KOPT-K1 (cell line): ENCODE data around the gene TMEM82.

Experiments used
- H3K27ac ChIP-seq: fragments of 200-600 bp; sonication (generic); 2 replicates; pipeline ENCODE4 v1.5.1; 2016; ENCODE audit warnings: antibody characterized with exemption, mild to moderate bottlenecking, low read depth, low read length; ENCODE audit not compliant: poor library complexity, severe bottlenecking
- H3K36me3 ChIP-seq: fragments of 200-600 bp; sonication (generic); 2 replicates; pipeline ENCODE4 v1.5.1; 2017; ENCODE audit warnings: antibody characterized with exemption, mild to moderate bottlenecking, low read length, moderate library complexity; ENCODE audit not compliant: insufficient read depth
- H3K9me3 ChIP-seq: fragments of 200-600 bp; sonication (generic); 2 replicates; pipeline ENCODE4 v1.5.1; 2017; ENCODE audit warnings: antibody characterized with exemption, low read length, mild to moderate bottlenecking; ENCODE audit not compliant: insufficient read depth, poor library complexity, severe bottlenecking

The TMEM82 gene

GRCh38 chr1:15709226-15709625 lies 33.1 kb upstream of the TMEM82 start:
- no peak overlapping the region for H3K27ac ChIP-seq
- H3K36me3 ChIP-seq: peaks cover 11% of the 10 kb centered on the region; the same call in 1 of the 2 replicates
- H3K9me3 ChIP-seq: no peaks in the 10 kb centered on the region

- H3K9me3 ChIP-seq: no peaks in the 10 kb centered on the region
- H3K27ac ChIP-seq: no peak overlapping the region
- peaks cover 17% of the 10 kb centered on the region; the same call in 1 of the 2 replicates for H3K36me3 ChIP-seq
Observed at GRCh38 chr1:15712168-15712567, 30.1 kb upstream of the TMEM82 start.

GRCh38 chr1:15714406-15715136 lies 27.7 kb upstream of the TMEM82 start:
- Histone ChIP-seq H3K27ac (no peak overlapping the region), H3K9me3 (no peaks in the 10 kb centered on the region), H3K36me3 (peaks cover 40% of the 10 kb centered on the region; the same call in 1 of the 2 replicates)

GRCh38 chr1:15717418-15718125 lies 24.7 kb upstream of the TMEM82 start:
- Histone ChIP-seq H3K27ac (no peak overlapping the region), H3K36me3 (peaks cover 69% of the 10 kb centered on the region), H3K9me3 (no peaks in the 10 kb centered on the region)

DNA sequence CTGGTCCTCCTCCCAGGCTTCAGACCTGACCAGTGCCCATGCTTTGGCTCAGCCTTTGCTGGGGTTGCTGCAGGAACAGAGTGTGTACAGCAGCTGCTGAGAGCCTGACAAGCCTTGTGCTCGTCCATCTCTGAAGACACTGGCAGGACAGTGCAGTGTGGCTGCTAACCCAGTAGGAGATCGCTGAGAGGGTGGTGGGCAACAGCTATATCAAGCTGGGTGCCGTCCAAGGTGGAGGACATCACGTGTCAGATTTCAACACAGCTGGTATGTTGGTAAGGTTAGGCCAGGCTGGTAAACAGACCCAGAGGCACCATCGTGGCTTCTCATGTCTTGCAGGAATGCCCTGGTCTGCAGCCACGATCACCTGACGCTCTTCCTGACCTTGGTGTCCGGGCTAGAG lies 24.1 kb upstream of the TMEM82 start:
- H3K27ac ChIP-seq: no peak overlapping the region
- H3K9me3 ChIP-seq: no peaks in the 10 kb centered on the region
- H3K36me3 ChIP-seq: peaks cover 75% of the 10 kb centered on the region

DNA sequence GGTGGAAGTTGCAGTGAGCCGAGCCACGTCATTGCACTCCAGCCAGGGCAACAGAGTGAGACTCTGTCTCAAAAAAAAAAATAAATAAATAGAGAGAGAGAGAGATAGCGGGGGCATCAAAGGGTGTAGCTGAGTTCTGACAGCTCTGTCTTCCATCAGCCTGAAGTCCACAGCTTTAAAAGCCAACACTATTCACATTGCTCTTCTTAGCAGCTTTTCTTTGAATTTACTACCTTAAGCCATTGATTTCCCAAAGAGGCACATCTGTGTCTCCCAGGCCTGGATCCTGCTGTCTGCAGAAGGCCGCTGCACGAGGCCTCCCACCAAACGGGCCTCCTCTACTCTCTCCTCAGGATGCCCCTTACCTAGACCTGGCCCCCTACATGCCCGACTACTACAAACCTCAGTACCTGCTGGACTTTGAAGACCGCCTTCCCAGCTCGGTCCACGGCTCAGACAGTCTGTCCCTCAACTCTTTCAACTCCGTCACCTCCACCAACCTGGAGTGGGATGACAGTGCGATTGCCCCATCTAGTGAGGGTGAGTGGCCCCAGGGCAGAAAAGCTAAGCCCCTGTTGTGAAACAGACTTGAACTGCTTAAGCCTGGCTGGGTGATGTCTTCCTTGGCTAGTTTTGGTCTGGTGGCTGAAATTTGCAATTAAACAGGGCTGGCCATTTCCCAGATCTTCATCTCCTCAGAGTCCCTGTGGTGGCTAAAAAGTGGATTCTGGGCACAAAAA lies 22.7 kb upstream of the TMEM82 start:
- Histone ChIP-seq H3K36me3 (peaks cover 83% of the 10 kb centered on the region), H3K27ac (no peak overlapping the region), H3K9me3 (no peaks in the 10 kb centered on the region)

GRCh38 chr1:15720861-15721260 lies 21.4 kb upstream of the TMEM82 start:
- H3K27ac ChIP-seq: no peak overlapping the region
- H3K36me3 ChIP-seq: peaks cover 92% of the 10 kb centered on the region
- H3K9me3 ChIP-seq: no peaks in the 10 kb centered on the region

GRCh38 chr1:15722411-15722810 lies 19.9 kb upstream of the TMEM82 start:
- H3K27ac ChIP-seq: no peak overlapping the region
- H3K9me3 ChIP-seq: no peaks in the 10 kb centered on the region
- peaks cover 92% of the 10 kb centered on the region for H3K36me3 ChIP-seq

DNA sequence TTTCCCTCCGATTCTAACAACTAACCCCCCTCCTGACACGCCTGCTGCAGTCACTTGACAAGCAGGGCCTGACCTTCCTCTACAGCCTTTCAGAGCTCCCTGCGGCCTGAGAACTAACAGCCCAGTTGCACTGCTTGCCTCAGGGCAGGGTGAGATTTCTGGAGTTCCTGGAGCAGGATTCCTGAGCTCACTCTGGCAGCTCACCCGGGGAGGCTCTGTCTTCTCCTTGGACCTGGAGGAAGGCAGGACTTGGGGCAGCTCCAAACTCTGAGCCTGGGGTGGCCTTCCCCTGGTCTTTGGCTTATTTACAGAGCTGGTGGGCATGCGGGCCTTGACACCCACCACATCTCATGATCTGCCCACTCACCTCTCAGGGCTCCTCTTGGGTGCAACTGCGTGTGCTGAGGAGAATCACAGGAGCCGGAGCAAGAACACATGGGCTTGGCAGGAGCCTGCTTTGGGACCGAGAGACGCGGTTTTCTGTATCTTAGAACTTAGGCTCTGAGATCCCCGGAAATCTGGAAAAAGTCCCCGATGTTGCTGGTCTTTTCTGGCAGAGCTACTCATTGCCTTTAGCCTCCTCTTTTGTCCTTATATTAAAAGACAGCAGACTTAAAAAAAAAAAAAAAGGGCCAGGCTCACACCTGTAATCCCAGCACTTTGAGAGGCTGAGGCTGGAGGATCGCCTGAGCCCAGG lies 19.3 kb upstream of the TMEM82 start:
- Histone ChIP-seq H3K36me3 (peaks cover 92% of the 10 kb centered on the region), H3K9me3 (no peaks in the 10 kb centered on the region), H3K27ac (no peak overlapping the region)

GRCh38 chr1:15723631-15724246 lies 18.6 kb upstream of the TMEM82 start:
- no peak overlapping the region for H3K27ac ChIP-seq
- no peaks in the 10 kb centered on the region for H3K9me3 ChIP-seq
- peaks cover 92% of the 10 kb centered on the region for H3K36me3 ChIP-seq

DNA sequence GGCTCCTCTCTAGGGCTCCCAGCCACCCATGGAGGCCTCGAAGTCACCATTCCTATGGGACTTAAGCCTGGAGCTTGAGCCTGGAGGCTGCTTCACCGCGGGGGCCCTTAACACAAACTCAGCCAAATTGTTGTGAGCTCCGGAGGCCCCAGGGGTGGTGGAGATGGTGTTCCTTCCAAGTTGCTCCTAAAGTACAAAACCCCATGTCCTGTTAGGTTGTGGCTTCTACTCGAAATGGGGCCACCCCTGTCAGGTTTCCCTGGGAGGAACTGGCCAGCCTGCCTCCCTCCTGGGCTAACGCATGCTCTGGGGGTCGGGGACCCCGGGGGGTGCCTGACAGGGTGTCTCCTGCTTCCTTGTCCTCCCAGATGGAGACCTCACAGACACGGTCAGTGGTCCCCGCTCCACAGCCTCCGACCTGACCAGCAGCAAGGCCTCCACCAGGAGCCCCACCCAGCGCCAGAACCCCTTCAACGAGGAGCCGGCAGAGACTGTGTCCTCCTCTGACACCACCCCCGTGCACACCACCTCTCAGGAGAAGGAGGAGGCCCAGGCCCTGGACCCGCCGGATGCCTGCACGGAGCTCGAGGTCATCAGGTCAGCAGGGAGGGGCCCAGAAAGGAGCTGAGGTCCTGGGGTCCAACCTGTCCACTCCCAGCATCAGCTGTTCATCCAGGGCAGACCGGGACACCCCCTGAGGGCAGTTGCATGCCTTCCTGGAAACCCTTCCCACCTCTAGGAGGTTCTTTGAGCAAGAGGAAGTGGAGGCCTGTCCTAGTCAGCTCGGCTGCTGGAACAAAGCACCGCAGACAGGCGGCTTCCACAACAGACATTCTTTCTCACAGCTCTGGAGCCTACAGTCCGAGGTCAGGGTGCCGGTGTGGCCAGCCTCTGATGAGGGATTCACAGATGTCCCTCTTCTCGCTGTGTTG lies 17.1 kb upstream of the TMEM82 start:
- peaks cover 89% of the 10 kb centered on the region for H3K36me3 ChIP-seq
- no peak overlapping the region for H3K27ac ChIP-seq

DNA sequence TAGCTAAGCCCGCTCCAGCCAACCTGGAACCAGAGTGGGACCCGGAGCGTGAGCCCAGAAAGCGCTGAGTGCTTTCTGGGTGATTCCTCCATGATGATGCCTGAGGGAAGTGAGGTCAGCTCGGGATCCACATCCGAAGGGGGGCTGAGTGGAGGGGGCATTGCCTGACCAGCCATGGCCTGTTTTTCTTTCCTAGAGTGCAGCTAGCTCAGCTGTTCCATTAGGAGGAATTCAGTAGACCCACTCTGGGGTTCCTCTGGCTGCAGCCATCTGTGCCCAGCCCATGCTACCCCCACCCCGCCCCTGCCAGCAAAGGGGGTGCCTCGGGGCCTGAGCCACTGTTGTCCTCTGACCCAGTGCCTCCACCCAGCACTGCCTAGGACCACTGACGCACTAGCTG lies 15.8 kb upstream of the TMEM82 start:
- H3K36me3 ChIP-seq: peaks cover 88% of the 10 kb centered on the region
- H3K9me3 ChIP-seq: no peaks in the 10 kb centered on the region
- no peak overlapping the region for H3K27ac ChIP-seq

More for the DNA sequence above, 17.1 kb upstream of the TMEM82 start:
- H3K9me3 ChIP-seq: no peaks in the 10 kb centered on the region

GRCh38 chr1:15727021-15727420 lies 15.3 kb upstream of the TMEM82 start:
- Histone ChIP-seq H3K27ac (no peak overlapping the region), H3K36me3 (peaks cover 88% of the 10 kb centered on the region), H3K9me3 (no peaks in the 10 kb centered on the region)

- no peak overlapping the region for H3K27ac ChIP-seq
- H3K36me3 ChIP-seq: peaks cover 89% of the 10 kb centered on the region
- no peaks in the 10 kb centered on the region for H3K9me3 ChIP-seq
Observed at GRCh38 chr1:15727424-15727823, 14.9 kb upstream of the TMEM82 start.
